Ovary (tissue), 9 donors: Measurements from ENCODE around the gene OGG1. TPM values are rescaled to one million over a fixed set of nuclear protein-coding genes. Genes with fewer than 3 reads are reported as not detected.

Experiments used
- DNase-seq, 5 donors: peaks; one replicate each; pipeline ENCODE4 v3.0.0-alpha.2; 2019 to 2020
- H3K27ac ChIP-seq, 2 donors: fragments of 200-600 bp; one replicate each; pipeline versions ENCODE4 v1.5.1 to v1.8.0; 2019 to 2022
- H3K27me3 ChIP-seq: fragments of 200-600 bp; one replicate; pipeline ENCODE4 v1.8.0; 2022
- H3K36me3 ChIP-seq: fragments of 200-600 bp; sonication (generic); one replicate; pipeline ENCODE4 v1.5.1; 2019
- H3K4me1 ChIP-seq: one replicate; pipeline ENCODE4 v1.8.1; 2013; ENCODE audit warnings: mild to moderate bottlenecking, moderate library complexity; ENCODE audit not compliant: insufficient read depth
- H3K4me3 ChIP-seq: fragments of 200-600 bp; sonication (generic); one replicate; pipeline ENCODE4 v1.5.1; 2017
- H3K9me3 ChIP-seq, 2 donors: fragments of 200-600 bp in 1 of 2; sonication (generic) in 1 of 2; one replicate each; pipeline versions ENCODE4 v1.5.1 to v1.8.1; 2013 to 2019; ENCODE audit warnings: mild to moderate bottlenecking in 1 of 2, moderate library complexity in 1 of 2
- EP300 ChIP-seq: sonication (generic); formaldehyde crosslinking; IDR thresholded peaks from one replicate; pipeline ENCODE4 v1.6.1; 2017; ENCODE audit warnings: antibody characterized with exemption
- POLR2A ChIP-seq: fragments of 450-650 bp; IDR thresholded peaks from one replicate; pipeline ENCODE4 v1.6.1; 2017; ENCODE audit warnings: antibody characterized with exemption, mild to moderate bottlenecking, moderate library complexity
- WGBS, 3 donors: extraction: QIAGEN DNeasy Blood & Tissue Kit in 1 of 3; methylation state at CpG; one replicate each; pipeline versions ENCODE4 v1.1.5 to v1.1.7; 2013 to 2017; 5-methylcytosine and 5-hydroxymethylcytosine counted together
- intact Hi-C, 4 donors: fragments of 100-400 bp; cut with DNase I; formaldehyde crosslinking; loops; one replicate each; pipeline versions ENCODE4 v1.11.0 to v1.15.1; 2022 to 2023
- polyA plus RNA-seq, 2 donors: library from polyadenylated mRNA; stranded (reverse); fragments of 200-250 nt in 1 of 2; fragments of 350-450 nt in 1 of 2; fragmentation: Illumina TruSeq in 1 of 2; extraction: RNeasy Lipid Tissue Mini Kit (QIAGEN cat#74804) in 1 of 2; gene quantifications; one replicate each; pipeline ENCODE4 v1.2.3, GENCODE V29; 2013 to 2014
- total RNA-seq, 7 donors: library from RNA; depleted of rRNA in 2 of 7; stranded (reverse); fragments of >200 nt in 2 of 7; fragmentation: NEBNext Ultra II Directional in 3 of 7; extraction: Animal tissue kit (Norgen Biotek cat#: 25700) in 3 of 7; gene quantifications; one replicate each; pipeline versions ENCODE4 v1.1.0 to v1.2.4, GENCODE V29; 2016 to 2023
- TF ChIP-seq, protein P1 (sequence below), 3 donors: fragments of 450-650 bp in 2 of 3; fragments of 200-600 bp in 1 of 3; IDR thresholded peaks; one replicate each; pipeline versions ENCODE4 v1.5.1 to v1.8.0; 2016 to 2022; ENCODE audit warnings: antibody characterized with exemption in 3 of 3, mild to moderate bottlenecking in 1 of 3
- donor health status: DM: no; HTN: no; CAD: no; lungs with moderate emphysema.
- donor health status: DM: no; HTN: no; CAD: no.
- donor health status: Bipolar disorder and iron deficiency.
- donor health status: DM: yes; HTN: yes; CAD: no.
- donor health status: DM: no; HTN: no; CAD: no.
- donor health status: DM: yes; HTN: yes; CAD: no.

OGG1 gene
- total and polyA plus RNA-seq, 9 donors, result 16.8 to 54.3 (median 31.1) TPM

DNA sequence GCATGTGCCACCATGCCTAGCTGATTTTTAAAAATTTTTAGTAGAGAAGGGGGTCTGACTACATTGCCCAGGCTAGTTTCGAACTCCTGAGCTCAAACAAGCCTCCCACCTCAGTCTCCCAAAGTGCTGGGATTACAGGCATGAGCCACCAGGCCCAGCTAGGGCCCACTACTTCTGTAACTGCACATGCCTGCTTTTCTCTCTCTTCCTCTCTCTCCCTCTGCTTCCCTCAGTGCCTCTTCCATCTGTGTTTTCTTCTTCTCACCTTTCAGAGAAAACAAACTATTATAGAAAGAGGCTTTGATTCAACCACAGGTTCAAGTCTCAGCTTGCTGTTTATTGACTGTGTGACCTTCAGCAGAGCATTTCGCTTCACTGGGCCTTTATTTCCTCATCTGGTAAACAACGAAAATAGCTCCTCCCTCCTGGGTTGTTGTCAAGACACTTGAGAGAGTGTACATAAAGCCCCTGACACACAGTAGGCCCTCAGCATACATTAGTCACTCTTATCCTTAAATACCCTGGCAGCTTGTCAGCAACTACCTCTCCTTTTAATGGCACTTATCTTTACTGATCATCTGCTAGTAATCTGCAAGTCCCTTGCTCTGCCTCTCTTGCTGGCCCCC lies 32.3 kb downstream of the OGG1 start:
- Histone ChIP-seq H3K4me1 (no peaks in the 10 kb centered on the region), H3K9me3 (no peaks in the 10 kb centered on the region), H3K27me3 (no peaks in the 10 kb centered on the region), H3K36me3 (no peaks in the 10 kb centered on the region), H3K27ac (no peak overlapping the region), H3K4me3 (no peak overlapping the region)
- intact Hi-C loops, result no loop called here
- TF ChIP-seq, protein P1, sequence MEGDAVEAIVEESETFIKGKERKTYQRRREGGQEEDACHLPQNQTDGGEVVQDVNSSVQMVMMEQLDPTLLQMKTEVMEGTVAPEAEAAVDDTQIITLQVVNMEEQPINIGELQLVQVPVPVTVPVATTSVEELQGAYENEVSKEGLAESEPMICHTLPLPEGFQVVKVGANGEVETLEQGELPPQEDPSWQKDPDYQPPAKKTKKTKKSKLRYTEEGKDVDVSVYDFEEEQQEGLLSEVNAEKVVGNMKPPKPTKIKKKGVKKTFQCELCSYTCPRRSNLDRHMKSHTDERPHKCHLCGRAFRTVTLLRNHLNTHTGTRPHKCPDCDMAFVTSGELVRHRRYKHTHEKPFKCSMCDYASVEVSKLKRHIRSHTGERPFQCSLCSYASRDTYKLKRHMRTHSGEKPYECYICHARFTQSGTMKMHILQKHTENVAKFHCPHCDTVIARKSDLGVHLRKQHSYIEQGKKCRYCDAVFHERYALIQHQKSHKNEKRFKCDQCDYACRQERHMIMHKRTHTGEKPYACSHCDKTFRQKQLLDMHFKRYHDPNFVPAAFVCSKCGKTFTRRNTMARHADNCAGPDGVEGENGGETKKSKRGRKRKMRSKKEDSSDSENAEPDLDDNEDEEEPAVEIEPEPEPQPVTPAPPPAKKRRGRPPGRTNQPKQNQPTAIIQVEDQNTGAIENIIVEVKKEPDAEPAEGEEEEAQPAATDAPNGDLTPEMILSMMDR (IDR thresholded peaks at IDR 0.05), result no peak
- TF ChIP-seq EP300 (no peak), POLR2A (no peak)
- peak in 1 of 5 donors; percentile 0 for DNase-seq
- 71 to 76% (median 73%) methylated on average over 3 of the region's 3 CpGs for WGBS, 3 donors

DNA sequence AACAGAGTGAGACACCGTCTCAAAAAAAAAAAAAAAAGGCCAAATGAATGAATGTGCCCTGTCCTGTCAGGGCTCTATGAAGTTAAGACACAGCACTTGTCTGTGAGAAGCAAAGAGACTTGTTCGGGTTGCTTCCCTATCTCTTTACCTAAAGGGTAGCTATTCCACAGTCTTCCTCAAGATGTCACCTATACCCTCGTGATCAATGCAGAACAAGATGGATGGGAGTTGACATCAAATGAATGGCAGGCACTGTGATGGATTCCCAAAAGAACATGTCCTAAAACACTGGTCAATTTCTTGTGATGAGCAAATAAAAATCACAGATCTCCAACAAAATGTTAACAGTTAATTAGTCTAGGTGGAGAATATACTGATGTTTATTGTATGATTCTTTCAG lies 33.0 kb downstream of the OGG1 start:
- Histone ChIP-seq H3K36me3 (no peaks in the 10 kb centered on the region), H3K4me1 (no peaks in the 10 kb centered on the region), H3K27ac (no peak overlapping the region), H3K9me3 (no peaks in the 10 kb centered on the region), H3K4me3 (no peak overlapping the region), H3K27me3 (no peaks in the 10 kb centered on the region)
- DNase-seq, result no peak
- TF ChIP-seq POLR2A (no peak), EP300 (no peak)
- TF ChIP-seq, protein P1 (IDR thresholded peaks at IDR 0.05), result no peak
- WGBS, 3 donors, result 35 to 58% (median 38%) methylated on average over 3 of the region's 3 CpGs
- intact Hi-C loops, result no loop called here

DNA sequence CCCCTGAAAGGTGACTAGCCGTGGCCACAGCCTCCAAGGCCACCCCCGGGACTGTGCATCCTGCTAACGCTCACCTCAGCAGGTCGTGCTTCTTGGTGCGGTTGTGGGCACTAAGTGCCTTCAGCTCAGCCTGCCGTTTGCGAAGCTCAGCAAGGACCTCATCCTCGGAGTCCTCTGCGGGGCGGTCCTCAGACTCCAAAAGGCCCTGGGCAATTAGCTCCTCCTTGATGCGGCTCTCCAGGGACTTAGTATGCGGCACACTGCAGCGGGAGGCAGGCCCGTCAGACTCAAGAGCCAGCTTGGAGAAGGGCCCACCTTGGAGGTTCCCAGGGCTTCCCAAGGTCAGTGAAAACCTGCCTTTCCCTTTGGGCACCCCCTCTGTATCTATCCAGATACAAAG lies 34.2 kb downstream of the OGG1 start:
- Histone ChIP-seq H3K36me3 (no peaks in the 10 kb centered on the region), H3K9me3 (no peaks in the 10 kb centered on the region), H3K4me1 (no peaks in the 10 kb centered on the region), H3K4me3 (no peak overlapping the region), H3K27me3 (no peaks in the 10 kb centered on the region), H3K27ac (no peak overlapping the region)
- DNase-seq, result no peak
- WGBS, 3 donors, result 88 to 94% (median 94%) methylated on average over 14 of the region's 14 CpGs
- no peak for TF ChIP-seq POLR2A
- TF ChIP-seq EP300, result no peak
- TF ChIP-seq, protein P1 (IDR thresholded peaks at IDR 0.05), result no peak
- intact Hi-C loops, result no loop called here

DNA sequence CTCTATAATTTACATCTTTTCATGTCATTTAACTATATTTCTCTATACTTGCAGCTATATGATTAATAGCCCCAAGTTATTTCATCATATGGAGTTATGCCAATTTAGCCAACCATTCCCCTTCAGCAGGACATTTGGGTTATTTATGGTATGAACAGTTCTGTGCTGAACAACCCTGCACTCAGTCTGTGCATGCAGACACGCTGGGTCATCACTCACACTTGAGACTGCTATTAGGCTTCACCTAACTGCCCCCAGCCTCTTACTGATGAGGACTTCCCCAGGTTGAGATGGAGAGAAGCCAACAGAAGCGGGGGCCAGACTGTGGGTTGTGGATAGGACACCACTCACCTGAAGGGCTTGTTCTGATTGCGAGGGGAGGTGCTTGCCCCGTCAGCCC lies 35.2 kb downstream of the OGG1 start:
- WGBS, 3 donors, result 90 to 97% (median 90%) methylated on average over 4 of the region's 4 CpGs
- H3K36me3 ChIP-seq, result no peaks in the 10 kb centered on the region
- intact Hi-C loops, result no loop called here
- TF ChIP-seq, protein P1 (IDR thresholded peaks at IDR 0.05), result no peak
- TF ChIP-seq EP300, result no peak
- TF ChIP-seq POLR2A, result no peak
- no peaks in the 10 kb centered on the region for H3K27me3 ChIP-seq
- H3K4me1 ChIP-seq, result no peaks in the 10 kb centered on the region
- no peak for DNase-seq
- no peak overlapping the region for H3K4me3 ChIP-seq
- H3K9me3 ChIP-seq, result no peaks in the 10 kb centered on the region
- H3K27ac ChIP-seq, result no peak overlapping the region
